Measurements from ENCODE around the gene YWHAQ.

YWHAQ gene

GRCh38 chr2:9549420-9549819, 81.4 kb downstream of the YWHAQ start:
- no peak for DNase-seq (ENCODE audit: insufficient read length, low spot score)
- no peak for FAIRE-seq
- no peak for TF ChIP-seq CTCF (IDR thresholded peaks at IDR 0.05; ENCODE audit: insufficient read depth, missing control alignments)

- no peak for FAIRE-seq
- no peak for TF ChIP-seq CTCF (IDR thresholded peaks at IDR 0.05; ENCODE audit: insufficient read depth, missing control alignments)
- DNase-seq (ENCODE audit: insufficient read length, low spot score): no peak
Observed at GRCh38 chr2:9548506-9548905, 82.3 kb downstream of the YWHAQ start.

- TF ChIP-seq CTCF (IDR thresholded peaks at IDR 0.05; ENCODE audit: insufficient read depth, missing control alignments): no peak
- no peak for DNase-seq (ENCODE audit: insufficient read length, low spot score)
- no peak for FAIRE-seq
Observed at GRCh38 chr2:9547262-9547991, 83.4 kb downstream of the YWHAQ start.

GRCh38 chr2:9545502-9545901, 85.3 kb downstream of the YWHAQ start:
- FAIRE-seq (no peak), DNase-seq (ENCODE audit: insufficient read length, low spot score) (no peak)
- no peak for TF ChIP-seq CTCF (IDR thresholded peaks at IDR 0.05; ENCODE audit: insufficient read depth, missing control alignments)

- no peak for TF ChIP-seq CTCF (IDR thresholded peaks at IDR 0.05; ENCODE audit: insufficient read depth, missing control alignments)
- no peak for DNase-seq (ENCODE audit: insufficient read length, low spot score)
- FAIRE-seq: no peak
Observed at GRCh38 chr2:9543557-9543956, 87.2 kb downstream of the YWHAQ start.

GRCh38 chr2:9539531-9539930, 91.3 kb downstream of the YWHAQ start:
- TF ChIP-seq CTCF (IDR thresholded peaks at IDR 0.05; ENCODE audit: insufficient read depth, missing control alignments): no peak
- no peak for DNase-seq (ENCODE audit: insufficient read length, low spot score)
- no peak for FAIRE-seq

- FAIRE-seq: no peak
- DNase-seq (ENCODE audit: insufficient read length, low spot score): no peak
- TF ChIP-seq CTCF (IDR thresholded peaks at IDR 0.05; ENCODE audit: insufficient read depth, missing control alignments): no peak
Observed at GRCh38 chr2:9538000-9538507, 92.7 kb downstream of the YWHAQ start.
